Body of pancreas (tissue), 4 donors: ENCODE results near the gene CRABP1. TPM values are rescaled to one million over a fixed set of nuclear protein-coding genes. Genes with fewer than 3 reads are reported as not detected.

Source experiments
- ATAC-seq: fragments of 150-250 bp; one replicate; pipeline ENCODE4 v1.9.1; 2016
- DNase-seq, 4 donors: peaks; one replicate each; pipeline ENCODE4 v3.0.0-alpha.2; 2019
- H3K27ac ChIP-seq, 4 donors: fragments of 200-600 bp; sonication (generic); 1 replicate in 3 of 4; 2 replicates in 1 of 4; pipeline versions ENCODE4 v1.5.1 to v1.6.1; 2016 to 2019; ENCODE audit warnings: mild to moderate bottlenecking in 1 of 4, mixed read lengths in 1 of 4, moderate library complexity in 1 of 4
- H3K27me3 ChIP-seq, 2 donors: fragments of 200-600 bp; sonication (generic); one replicate each; pipeline ENCODE4 v1.6.0; 2016; ENCODE audit warnings: mild to moderate bottlenecking in 1 of 2
- H3K36me3 ChIP-seq, 2 donors: fragments of 200-600 bp; sonication (generic); replicated peaks in 1 of 2; 2 replicates each; pipeline ENCODE4 v1.5.1; 2016; ENCODE audit warnings: low read depth in 2 of 2; ENCODE audit not compliant: insufficient read depth in 1 of 2
- H3K4me1 ChIP-seq: fragments of 200-600 bp; sonication (generic); one replicate; pipeline ENCODE4 v1.6.0; 2016
- H3K4me3 ChIP-seq, 2 donors: fragments of 200-600 bp; sonication (generic); 1 replicate in 1 of 2; 2 replicates in 1 of 2; pipeline ENCODE4 v1.5.1; 2016 to 2019
- H3K9me3 ChIP-seq, 3 donors: fragments of 200-600 bp; sonication (generic); 1 replicate in 2 of 3; 2 replicates in 1 of 3; pipeline ENCODE4 v1.5.1; 2016
- CTCF ChIP-seq, 7 experiments: fragments of 450-650 bp in 4 of 7; fragments of 200-600 bp in 3 of 7; sonication (generic) in 3 of 7; IDR thresholded peaks; one replicate each; pipeline ENCODE4 v1.5.1; 2016 to 2019; ENCODE audit warnings: antibody characterized with exemption in 7 of 7
- POLR2A ChIP-seq, 3 donors: fragments of 450-650 bp; IDR thresholded peaks; one replicate each; pipeline ENCODE4 v1.6.1; 2016; ENCODE audit warnings: antibody characterized with exemption in 3 of 3, mild to moderate bottlenecking in 2 of 3
- WGBS, 2 donors: methylation state at CpG; one replicate each; pipeline ENCODE4 v1.1.5; 2017; 5-methylcytosine and 5-hydroxymethylcytosine counted together
- intact Hi-C: fragments of 100-400 bp; cut with DNase I; formaldehyde crosslinking; loops from one replicate; pipeline ENCODE4 v1.15.1; 2023
- total RNA-seq, 2 donors: library from RNA; depleted of rRNA; stranded (reverse); fragments of >200 nt; gene quantifications; one replicate each; pipeline ENCODE4 v1.1.0, GENCODE V29; 2016

Gene CRABP1
- total RNA-seq, 2 donors from 2014 or later = 1.6 TPM; not detected in 1

- H3K36me3 ChIP-seq = no peaks in the 10 kb centered on the region
- H3K4me1 ChIP-seq = no peaks in the 10 kb centered on the region
- H3K27ac ChIP-seq = no peak overlapping the region
- H3K9me3 ChIP-seq = no peaks in the 10 kb centered on the region
- 81% methylated on average over 6 of the region's 6 CpGs for WGBS, 2 donors
- TF ChIP-seq CTCF (IDR thresholded peaks at IDR 0.05) (no peak), POLR2A (IDR thresholded peaks at IDR 0.05) (no peak)
- peaks cover 0 to 3% of the 10 kb centered on the region in 2 donors for H3K27me3 ChIP-seq
- ATAC-seq (no peak), DNase-seq (no peak)
- no peak overlapping the region for H3K4me3 ChIP-seq
- intact Hi-C loops = no loop called here
These were observed 23.2 kb downstream of the CRABP1 start for GRCh38 chr15:78363381-78363734.

- ATAC-seq = no peak
- Histone ChIP-seq H3K36me3 (no peaks in the 10 kb centered on the region), H3K4me3 (no peak overlapping the region), H3K27ac (no peak overlapping the region), H3K27me3 (peaks cover 0 to under 1% of the 10 kb centered on the region in 2 donors), H3K4me1 (no peaks in the 10 kb centered on the region), H3K9me3 (no peaks in the 10 kb centered on the region)
- TF ChIP-seq POLR2A (IDR thresholded peaks at IDR 0.05) = no peak
- TF ChIP-seq CTCF (IDR thresholded peaks at IDR 0.05) = no peak
- no peak for DNase-seq
- WGBS, 2 donors = 57 to 76% methylated on average over 5 to 7 of the region's 7 CpGs
- intact Hi-C loops = no loop called here
These were observed 24.1 kb downstream of the CRABP1 start for GRCh38 chr15:78364233-78364632.

GRCh38 chr15:78365917-78366316 is 25.8 kb downstream of the CRABP1 start:
- Histone ChIP-seq H3K4me1 (no peaks in the 10 kb centered on the region), H3K27me3 (no peaks in the 10 kb centered on the region), H3K9me3 (no peaks in the 10 kb centered on the region), H3K4me3 (no peak overlapping the region), H3K36me3 (no peaks in the 10 kb centered on the region), H3K27ac (no peak overlapping the region)
- intact Hi-C loops = no loop called here
- ATAC-seq (no peak), DNase-seq (no peak)
- no peak for TF ChIP-seq CTCF (IDR thresholded peaks at IDR 0.05)
- TF ChIP-seq POLR2A (IDR thresholded peaks at IDR 0.05) = no peak
- 38 to 39% methylated on average over 6 to 8 of the region's 8 CpGs for WGBS, 2 donors

GRCh38 chr15:78366342-78366741 is 26.2 kb downstream of the CRABP1 start:
- intact Hi-C loops = no loop called here
- WGBS, 2 donors = 74 to 78% methylated on average over 5 of the region's 5 CpGs
- no peak overlapping the region for H3K27ac ChIP-seq
- no peaks in the 10 kb centered on the region for H3K9me3 ChIP-seq
- no peak for DNase-seq
- no peaks in the 10 kb centered on the region for H3K27me3 ChIP-seq
- ATAC-seq = no peak
- no peaks in the 10 kb centered on the region for H3K4me1 ChIP-seq
- no peaks in the 10 kb centered on the region for H3K36me3 ChIP-seq
- TF ChIP-seq POLR2A (IDR thresholded peaks at IDR 0.05) = no peak
- H3K4me3 ChIP-seq = no peak overlapping the region

- Histone ChIP-seq H3K27me3 (no peaks in the 10 kb centered on the region), H3K9me3 (no peaks in the 10 kb centered on the region), H3K36me3 (no peaks in the 10 kb centered on the region), H3K4me1 (no peaks in the 10 kb centered on the region), H3K27ac (no peak overlapping the region), H3K4me3 (no peak overlapping the region)
- TF ChIP-seq POLR2A (IDR thresholded peaks at IDR 0.05) (no peak), CTCF (IDR thresholded peaks at IDR 0.05) (no peak)
- intact Hi-C loops = no loop called here
- no peak for DNase-seq
- 27 to 33% methylated on average over 5 of the region's 5 CpGs for WGBS, 2 donors
- no peak for ATAC-seq
These were observed 28.5 kb downstream of the CRABP1 start for GRCh38 chr15:78368651-78369050.
